H9 (cell line): ENCODE measurements around the gene ARID1B. TPM values are rescaled to one million over a fixed set of nuclear protein-coding genes. Genes with fewer than 3 reads are reported as not detected.

Experiments
- DNase-seq: peaks from one replicate; pipeline ENCODE4 v3.0.0-alpha.2; 2017
- H2AFZ ChIP-seq: one replicate; pipeline ENCODE4 v1.6.1; 2013; ENCODE audit warnings: mild to moderate bottlenecking, low read length, control low read depth, moderate library complexity
- H2AK5ac ChIP-seq: 2 replicates; pipeline ENCODE4 v1.6.1; 2013; ENCODE audit warnings: low read length, control low read depth, mixed read lengths; ENCODE audit not compliant: insufficient read length
- H2BK120ac ChIP-seq: one replicate; pipeline ENCODE4 v1.6.1; 2013; ENCODE audit warnings: low read depth, mild to moderate bottlenecking, low read length, control low read depth, inconsistent platforms; ENCODE audit not compliant: poor library complexity, severe bottlenecking
- H2BK12ac ChIP-seq: 2 replicates; pipeline ENCODE4 v1.6.1; 2013; ENCODE audit warnings: low read length, control low read depth, mixed read lengths, low read depth; ENCODE audit not compliant: insufficient read length
- H2BK15ac ChIP-seq: 2 replicates; pipeline ENCODE4 v1.6.1; 2013; ENCODE audit warnings: low read depth, low read length, control low read depth
- H2BK20ac ChIP-seq: one replicate; pipeline ENCODE4 v1.6.1; 2013; ENCODE audit warnings: low read depth, mild to moderate bottlenecking, low read length, control low read depth, inconsistent platforms; ENCODE audit not compliant: poor library complexity, severe bottlenecking
- H2BK5ac ChIP-seq: 2 replicates; pipeline ENCODE4 v1.6.1; 2013; ENCODE audit warnings: low read length, control low read depth, mixed read lengths; ENCODE audit not compliant: insufficient read length
- H3K14ac ChIP-seq: 2 replicates; pipeline ENCODE4 v1.6.1; 2013; ENCODE audit warnings: low read length, control low read depth; ENCODE audit not compliant: insufficient read depth
- H3K18ac ChIP-seq: 2 replicates; pipeline ENCODE4 v1.6.1; 2013; ENCODE audit warnings: low read depth, mild to moderate bottlenecking, mixed read lengths, low read length, control low read depth; ENCODE audit not compliant: insufficient read length
- H3K23ac ChIP-seq: 2 replicates; pipeline ENCODE4 v1.6.1; 2013; ENCODE audit warnings: low read length, control low read depth, mixed read lengths, low read depth; ENCODE audit not compliant: insufficient read length
- H3K23me2 ChIP-seq: 2 replicates; pipeline ENCODE4 v1.6.1; 2013; ENCODE audit warnings: low read depth, mild to moderate bottlenecking, mixed read lengths, low read length, control low read depth; ENCODE audit not compliant: insufficient read length, poor library complexity, severe bottlenecking
- H3K27ac ChIP-seq: 2 replicates; pipeline ENCODE4 v1.5.1; 2013; ENCODE audit warnings: low read length, control low read depth, mixed read lengths, low read depth; ENCODE audit not compliant: insufficient read length
- H3K27me3 ChIP-seq: 2 replicates; pipeline ENCODE4 v1.6.1; 2013; ENCODE audit warnings: low read length, control low read depth, inconsistent platforms; ENCODE audit not compliant: insufficient read depth
- H3K4ac ChIP-seq: 2 replicates; pipeline ENCODE4 v1.6.1; 2013; ENCODE audit warnings: low read depth, mild to moderate bottlenecking, control low read depth, inconsistent platforms, low read length, moderate library complexity
- H3K4me1 ChIP-seq: 2 replicates; pipeline ENCODE4 v1.6.1; 2013; ENCODE audit warnings: low read length, control low read depth, inconsistent platforms; ENCODE audit not compliant: insufficient read depth
- H3K4me2 ChIP-seq: 2 replicates; pipeline ENCODE4 v1.6.1; 2013; ENCODE audit warnings: low read length, control low read depth, mixed read lengths; ENCODE audit not compliant: insufficient read length, insufficient read depth
- H3K56ac ChIP-seq: 2 replicates; pipeline ENCODE4 v1.6.1; 2013; ENCODE audit warnings: low read depth, mild to moderate bottlenecking, mixed read lengths, low read length, control low read depth; ENCODE audit not compliant: insufficient read length
- H3K79me1 ChIP-seq: 2 replicates; pipeline ENCODE4 v1.6.1; 2013; ENCODE audit warnings: low read depth, mild to moderate bottlenecking, moderate library complexity, low read length, control low read depth, inconsistent platforms; ENCODE audit not compliant: insufficient read depth, poor library complexity, severe bottlenecking
- H3K79me2 ChIP-seq: 2 replicates; pipeline ENCODE4 v1.6.1; 2013; ENCODE audit warnings: low read length, control low read depth, inconsistent platforms; ENCODE audit not compliant: insufficient read depth
- H3K9ac ChIP-seq: 2 replicates; pipeline ENCODE4 v1.6.1; 2013; ENCODE audit warnings: low read length, control low read depth, mixed read lengths; ENCODE audit not compliant: insufficient read length; ENCODE audit errors: extremely low read depth
- H3K9me3 ChIP-seq: one replicate; pipeline ENCODE4 v1.6.1; 2013; ENCODE audit warnings: low read depth, low read length, inconsistent platforms; ENCODE audit not compliant: control insufficient read depth
- H3T11ph ChIP-seq: one replicate; pipeline ENCODE4 v1.6.1; 2013; ENCODE audit warnings: mild to moderate bottlenecking, low read length, control low read depth, inconsistent platforms
- H4K20me1 ChIP-seq: one replicate; pipeline ENCODE4 v1.6.1; 2013; ENCODE audit not compliant: control insufficient read depth, insufficient read length, insufficient read depth
- H4K5ac ChIP-seq: 2 replicates; pipeline ENCODE4 v1.6.1; 2013; ENCODE audit warnings: low read depth, mild to moderate bottlenecking, mixed read lengths, low read length, control low read depth; ENCODE audit not compliant: insufficient read length
- H4K8ac ChIP-seq: replicated peaks from 2 replicates; pipeline ENCODE4 v1.6.1; 2013; ENCODE audit warnings: low read length, control low read depth, mixed read lengths, low read depth; ENCODE audit not compliant: insufficient read length
- H4K91ac ChIP-seq: 2 replicates; pipeline ENCODE4 v1.6.1; 2013; ENCODE audit warnings: low read depth, mild to moderate bottlenecking, moderate library complexity, mixed read lengths, low read length, control low read depth; ENCODE audit not compliant: insufficient read length
- H3K27ac Mint-ChIP-seq, 3 experiments: 2 replicates in 2 of 3; 3 replicates in 1 of 3; pipeline ENCODE4 v1.8.0; 2020 to 2021; ENCODE audit warnings: mixed read lengths in 3 of 3, mild to moderate bottlenecking in 1 of 3, moderate library complexity in 1 of 3
- H3K27me3 Mint-ChIP-seq: 2 replicates; pipeline ENCODE4 v1.8.0; 2021; ENCODE audit warnings: low read depth, mild to moderate bottlenecking, moderate library complexity, mixed read lengths
- H3K36me3 Mint-ChIP-seq, 3 experiments: 2 replicates in 2 of 3; 3 replicates in 1 of 3; pipeline ENCODE4 v1.8.0; 2020 to 2021; ENCODE audit warnings: low read depth in 3 of 3, mixed read lengths in 3 of 3; ENCODE audit not compliant: insufficient read depth in 1 of 3
- H3K4me1 Mint-ChIP-seq, 2 experiments: 2 replicates each; pipeline ENCODE4 v1.8.0; 2020; ENCODE audit warnings: mixed read lengths in 2 of 2
- H3K4me3 Mint-ChIP-seq, 2 experiments: 2 replicates in 1 of 2; 3 replicates in 1 of 2; pipeline ENCODE4 v1.8.0; 2020 to 2021; ENCODE audit warnings: mild to moderate bottlenecking in 2 of 2, mixed read lengths in 2 of 2, moderate library complexity in 1 of 2
- H3K9me3 Mint-ChIP-seq, 2 experiments: 2 replicates in 1 of 2; 3 replicates in 1 of 2; pipeline ENCODE4 v1.8.0; 2020; ENCODE audit warnings: mild to moderate bottlenecking in 2 of 2, mixed read lengths in 2 of 2, moderate library complexity in 1 of 2
- CTCF ChIP-seq: fragments of 200-600 bp; sonication (generic); conservative IDR thresholded peaks from 3 replicates; pipeline ENCODE4 v1.8.0; 2021; ENCODE audit warnings: antibody characterized with exemption, mild to moderate bottlenecking
- whole genome bisulfite sequencing: extraction: QIAGEN DNeasy Blood & Tissue Kit; methylation state at CpG from one replicate; pipeline ENCODE4 v1.1.7; 2013; ENCODE audit warnings: missing lambda C conversion rate, low lambda C conversion rate, mixed read lengths; ENCODE audit not compliant: insufficient read length; ENCODE audit errors: extremely low coverage; 5-methylcytosine and 5-hydroxymethylcytosine counted together
- total RNA-seq: library from RNA; stranded (reverse); gene quantifications from 2 replicates; pipeline ENCODE4 v1.2.1, GENCODE V29; 2021

The ARID1B gene
- total RNA-seq, 1 experiment from 2014 or later = 88.2 TPM

GRCh38 chr6:157226026-157226625 is 448.9 kb downstream of the ARID1B start:
- Histone ChIP-seq H3T11ph (no peak overlapping the region), H2BK15ac (no peak overlapping the region), H3K14ac (no peak overlapping the region), H3K18ac (no peak overlapping the region), H4K5ac (no peak overlapping the region), H2BK5ac (no peak overlapping the region), H3K4me1 (no peaks in the 10 kb centered on the region; the same call in 1 of the 2 replicates), H3K23me2 (no peaks in the 10 kb centered on the region), H3K79me1 (no peaks in the 10 kb centered on the region), H2BK120ac (no peak overlapping the region), H2BK12ac (no peak overlapping the region), H3K79me2 (no peaks in the 10 kb centered on the region), H3K9me3 (no peaks in the 10 kb centered on the region), H2BK20ac (no peak overlapping the region), H2AK5ac (no peak overlapping the region), H3K4ac (no peak overlapping the region), H4K20me1 (no peaks in the 10 kb centered on the region), H3K56ac (no peak overlapping the region), H3K4me2 (no peak overlapping the region), H4K91ac (no peak overlapping the region), H4K8ac (no peak overlapping the region), H3K27ac (no peak overlapping the region), H3K23ac (no peak overlapping the region), H3K9ac (no peak overlapping the region), H3K27me3 (no peaks in the 10 kb centered on the region), H2AFZ (no peak overlapping the region)
- no peak for DNase-seq
- H3K27ac Mint-ChIP-seq = no peak overlapping the region; a peak in 1 of 7 replicates
- H3K4me1 Mint-ChIP-seq = peaks cover 22 to 31% of the 10 kb centered on the region in 2 experiments
- no CpG with 5 or more reads among the region's 4 CpGs for WGBS
- H3K36me3 Mint-ChIP-seq = no peaks in the 10 kb centered on the region; a peak in 1 of 7 replicates
- no peaks in the 10 kb centered on the region; a peak in 3 of 5 replicates for H3K9me3 Mint-ChIP-seq
- TF ChIP-seq CTCF = no peak
- H3K4me3 Mint-ChIP-seq = no peak overlapping the region
- peaks cover 15% of the 10 kb centered on the region for H3K27me3 Mint-ChIP-seq
